GM19438 (cell line): ENCODE measurements around the gene FNBP1L.
"Not testable (repeated sequence)": the region's sequence is repeated elsewhere in the genome, so short reads cannot be mapped to it uniquely, and the experiment has no call there.

Source experiments
- ATAC-seq: cut with Tn5 transposase; IDR thresholded peaks from one replicate; pipeline ENCODE4 v1.9.1; 2021; ENCODE audit warnings: low read depth; ENCODE audit not compliant: unreplicated experiment

Gene FNBP1L

DNA sequence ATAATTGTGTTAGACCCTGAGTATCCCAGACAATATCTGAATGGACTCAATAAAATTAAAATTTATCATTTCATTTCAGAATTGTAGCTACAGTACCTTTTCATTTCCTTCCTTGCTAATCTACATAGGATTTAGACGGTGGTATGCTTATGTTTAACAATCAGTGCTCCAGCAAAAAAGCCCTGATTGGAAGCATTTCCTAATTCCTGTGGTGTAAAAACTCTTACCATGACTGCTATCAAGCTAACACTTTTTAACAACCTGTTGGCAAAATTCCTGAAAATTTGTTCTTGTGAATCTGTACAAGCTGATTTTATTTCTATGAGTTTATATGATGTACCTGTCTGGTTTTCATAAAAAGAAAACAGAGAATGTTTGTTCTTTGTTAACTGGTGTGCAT is 5.2 kb upstream of the FNBP1L start:
- ATAC-seq: no peak

DNA sequence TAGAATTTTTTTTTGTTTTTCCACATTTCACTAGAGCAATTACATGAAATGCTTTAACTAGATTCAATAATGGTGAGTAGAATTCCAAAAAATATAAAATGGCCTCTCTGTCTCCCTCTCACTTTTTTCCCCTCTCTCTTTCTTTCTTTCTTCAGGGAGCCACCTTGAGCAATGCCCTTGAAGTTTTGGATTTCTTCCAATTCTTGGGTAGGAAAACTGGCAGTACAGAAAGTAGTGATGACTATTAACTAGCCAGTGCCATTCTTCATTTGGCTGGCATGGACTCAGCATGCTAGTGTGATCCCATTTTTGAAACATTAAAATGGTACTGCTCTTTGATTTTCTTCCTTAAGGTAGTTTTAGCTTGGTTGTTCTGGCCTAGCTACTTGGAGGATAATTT is 4.5 kb upstream of the FNBP1L start:
- ATAC-seq: no peak

DNA sequence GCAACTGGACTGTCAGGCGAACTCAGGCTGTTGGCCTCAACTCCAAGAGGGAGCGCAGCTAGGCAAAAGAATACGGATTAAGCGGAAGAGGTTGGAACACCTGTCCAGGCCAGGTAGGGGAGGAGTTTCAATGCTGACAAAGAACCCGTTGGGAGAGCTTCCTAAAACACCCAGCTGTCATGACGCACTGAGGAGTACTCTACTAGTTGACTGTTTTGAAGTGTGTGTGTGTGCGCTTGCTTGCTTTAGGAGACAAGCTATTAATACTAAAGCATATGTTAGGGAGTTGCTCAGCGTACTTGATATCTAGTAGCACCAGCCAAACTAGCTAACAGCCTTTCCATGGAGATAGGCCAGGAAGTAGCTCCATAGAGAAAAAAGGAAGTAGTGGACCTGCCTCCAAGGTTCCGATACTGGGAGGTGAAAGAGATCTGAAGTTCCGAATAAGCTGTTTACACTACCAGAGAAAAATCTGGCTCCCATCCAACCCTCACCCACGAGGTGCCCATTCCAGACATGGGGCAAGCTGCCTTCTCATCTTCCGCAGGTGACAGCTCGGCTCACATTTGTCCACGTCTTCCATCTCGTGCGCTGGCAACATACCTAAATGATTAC is 974 bp upstream of the FNBP1L start:
- no peak for ATAC-seq

DNA sequence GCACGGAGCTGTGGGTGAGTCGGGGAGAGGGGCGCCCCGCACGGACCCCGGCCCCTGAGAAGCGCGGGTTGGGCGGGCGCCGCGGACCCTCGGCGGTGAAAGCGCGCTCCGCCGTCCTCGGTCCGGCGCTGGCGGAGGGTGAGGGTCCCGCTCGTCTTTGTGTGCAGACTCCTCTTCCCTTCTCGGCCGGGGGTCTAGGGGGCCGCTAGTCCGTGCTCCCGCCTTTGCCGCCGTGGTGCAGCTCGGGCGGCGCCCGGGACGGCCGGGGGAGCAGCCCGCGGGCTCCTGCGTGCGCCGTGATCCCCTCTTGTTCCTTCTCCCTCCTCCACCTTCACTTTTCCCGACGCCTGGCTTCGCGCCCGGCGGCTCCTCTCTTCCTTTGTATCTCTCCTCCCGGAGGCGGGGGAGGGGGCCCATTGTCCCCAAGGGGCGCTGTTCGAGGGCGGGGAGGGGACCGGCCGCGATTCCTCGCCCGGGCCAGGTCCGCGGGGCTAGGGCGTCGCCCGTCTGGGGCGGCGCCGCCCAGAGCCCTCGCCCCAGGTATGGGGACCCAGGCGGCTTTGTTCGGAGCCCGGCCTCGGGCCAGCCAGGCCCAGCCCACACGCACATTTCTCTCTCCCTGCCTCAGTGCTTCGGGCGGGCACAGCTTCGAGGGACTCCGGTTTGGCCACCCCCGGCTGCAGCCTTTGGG is 519 bp downstream of the FNBP1L start:
- ATAC-seq: no peak

DNA sequence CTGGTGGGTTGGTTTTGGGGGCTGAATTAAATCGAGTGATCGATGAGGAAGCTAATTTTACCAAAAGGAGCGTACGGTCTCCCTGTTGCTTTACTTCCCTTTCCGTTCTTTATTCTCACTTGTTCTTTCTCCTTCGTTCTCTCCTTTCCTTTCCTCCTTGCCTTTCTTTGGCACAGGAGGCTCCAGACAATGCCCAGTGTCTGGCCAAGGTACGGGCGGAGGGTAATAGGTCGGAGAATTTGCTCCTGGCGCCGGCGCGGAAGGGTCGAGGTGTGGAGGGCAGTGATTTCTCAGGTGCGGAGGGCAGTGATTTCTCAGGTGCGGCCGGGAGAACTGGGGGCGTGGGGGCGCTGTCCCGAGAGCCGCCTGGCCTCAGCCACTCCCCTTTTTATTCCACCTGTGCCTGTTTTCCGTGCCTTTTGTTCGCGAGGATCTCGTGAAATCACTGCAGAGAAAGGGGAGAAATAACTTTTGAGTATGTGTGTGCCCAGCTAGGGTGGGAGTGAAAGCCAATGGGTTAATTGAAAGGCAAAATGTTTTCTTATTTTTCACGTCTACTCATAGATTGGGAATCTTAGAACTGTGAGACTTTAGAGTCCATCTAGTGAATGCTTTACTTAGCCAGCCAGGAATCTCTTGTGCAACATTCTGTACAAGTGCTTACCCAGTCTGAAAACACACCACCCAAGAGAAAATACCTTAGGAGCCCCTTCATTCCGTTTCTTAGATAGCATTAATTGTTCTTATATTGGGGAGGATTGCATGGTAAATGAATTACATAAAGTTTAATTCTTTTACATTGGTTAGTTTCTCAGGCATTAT is 1.3 kb downstream of the FNBP1L start:
- ATAC-seq: no peak

DNA sequence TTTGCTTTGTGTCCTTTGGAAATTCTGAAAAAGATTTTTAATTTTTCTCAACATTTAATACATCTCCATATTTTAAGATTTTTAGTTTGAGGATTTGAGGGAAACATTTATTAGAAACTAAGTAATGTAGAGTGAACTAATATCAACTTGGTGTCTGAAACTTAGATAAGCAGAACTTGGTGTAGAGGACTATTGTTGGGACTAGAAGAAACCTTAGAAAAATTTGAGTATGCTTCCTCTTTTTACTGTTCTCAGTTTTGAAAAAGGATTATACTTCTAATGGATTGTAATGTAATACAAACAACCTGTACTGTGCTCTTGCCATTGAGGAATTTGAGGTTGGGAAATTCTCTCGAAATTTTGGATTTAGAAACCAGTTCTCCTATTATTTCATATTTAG is 2.4 kb downstream of the FNBP1L start:
- ATAC-seq: no peak

DNA sequence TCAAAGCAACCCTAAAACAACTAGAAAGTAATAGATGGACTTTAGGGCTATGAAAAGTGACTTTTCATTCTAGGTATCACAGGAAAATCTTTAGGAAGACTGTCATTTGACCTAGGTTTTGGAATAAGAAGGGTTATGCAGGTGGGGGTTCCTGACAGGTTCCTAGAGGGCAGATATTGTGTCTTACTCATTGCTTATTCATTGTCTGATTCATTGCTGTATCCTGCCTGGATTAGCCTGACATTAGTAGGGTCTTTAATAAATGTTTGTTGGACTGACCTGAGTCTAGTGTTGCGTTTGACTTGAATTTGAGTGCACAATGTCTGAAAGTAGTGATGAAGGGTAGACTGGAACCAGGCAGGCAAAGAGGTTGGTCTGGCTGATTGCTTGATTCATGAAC is 6.0 kb downstream of the FNBP1L start:
- ATAC-seq: no peak

DNA sequence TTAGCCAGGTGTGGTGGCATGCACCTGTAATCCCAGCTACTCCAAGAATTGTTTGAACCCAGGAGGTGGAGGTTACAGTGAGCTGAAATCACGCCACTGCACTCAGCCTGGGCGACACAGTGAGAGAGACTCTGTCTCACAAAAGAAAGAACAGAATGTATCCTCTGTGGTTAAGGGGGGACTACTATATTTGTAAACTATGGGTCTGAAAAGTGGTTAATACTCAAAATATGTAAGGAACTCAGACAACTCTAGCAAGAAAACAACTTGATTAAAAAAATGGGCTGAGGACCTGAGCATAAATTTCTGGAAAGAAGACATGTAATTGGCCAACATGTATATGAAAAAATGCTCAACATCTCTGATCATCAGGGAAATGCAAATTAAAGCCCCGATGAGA is 11.2 kb downstream of the FNBP1L start:
- ATAC-seq: no peak

DNA sequence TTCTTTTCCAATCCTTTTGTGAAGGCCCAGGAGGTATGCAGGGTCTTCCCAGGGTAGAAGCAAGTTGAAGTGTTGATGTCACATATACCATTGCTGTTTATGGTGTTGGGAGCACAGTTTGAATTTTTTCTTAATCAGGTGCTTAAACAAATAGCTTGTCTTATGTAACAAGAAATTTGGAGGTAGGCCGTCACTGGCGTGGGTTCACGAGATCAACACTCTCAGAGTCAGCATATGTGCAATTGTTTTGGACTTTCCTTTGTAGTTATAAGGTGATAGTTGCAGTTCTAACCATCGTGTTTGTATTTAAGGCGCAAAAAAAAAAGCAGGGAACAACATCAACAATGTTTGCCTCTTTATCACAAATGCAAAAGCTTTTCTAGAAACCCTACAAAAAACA is 13.3 kb downstream of the FNBP1L start:
- no peak for ATAC-seq

DNA sequence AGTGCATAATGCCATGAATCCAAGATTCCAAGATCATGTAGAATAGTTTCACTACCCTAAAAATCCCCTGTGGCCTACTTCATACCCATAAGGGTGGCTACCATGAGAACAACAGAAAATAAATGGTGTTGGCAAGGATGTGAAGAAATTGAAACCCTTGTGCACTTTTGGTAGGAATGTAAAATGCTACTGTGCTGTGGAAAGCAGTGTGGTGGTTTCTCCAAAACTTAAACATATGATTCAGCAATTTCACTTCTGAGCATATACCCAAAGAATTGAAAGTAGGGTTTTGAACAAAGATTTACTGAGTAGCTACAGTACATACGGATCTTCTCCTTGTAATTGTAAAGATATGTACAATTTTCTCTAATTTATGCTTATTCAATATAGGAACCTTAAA is 16.0 kb downstream of the FNBP1L start:
- no peak for ATAC-seq

DNA sequence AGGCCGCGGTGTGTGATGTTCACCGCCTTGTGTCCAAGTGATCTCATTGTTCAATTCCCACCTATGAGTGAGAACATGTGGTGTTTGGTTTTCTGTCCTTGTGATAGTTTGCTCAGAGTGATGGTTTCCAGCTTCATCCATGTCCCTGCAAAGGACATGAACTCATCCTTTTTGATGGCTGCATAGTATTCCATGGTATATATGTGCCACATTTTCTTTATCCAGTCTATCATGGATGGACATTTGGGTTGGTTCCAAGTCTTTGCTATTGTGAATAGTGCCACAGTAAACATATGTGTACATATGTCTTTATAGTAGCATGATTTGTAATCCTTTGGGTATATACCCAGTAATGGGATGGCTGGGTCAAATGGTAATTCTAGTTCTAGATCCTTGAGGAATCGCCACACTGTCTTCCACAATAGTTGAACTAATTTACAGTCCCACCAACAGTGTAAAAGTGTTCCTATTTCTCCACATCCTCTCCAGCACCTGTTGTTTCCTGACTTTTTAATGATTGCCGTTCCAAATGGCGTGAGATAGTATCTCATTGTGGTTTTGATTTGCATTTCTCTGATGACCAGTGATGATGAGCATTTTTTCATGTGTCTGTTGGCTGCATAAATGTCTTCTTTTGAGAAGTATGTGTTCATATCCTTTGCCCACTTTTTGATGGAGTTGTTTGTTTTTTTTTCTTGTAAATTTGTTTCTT is 17.6 kb downstream of the FNBP1L start:
- not testable (repeated sequence) for ATAC-seq

DNA sequence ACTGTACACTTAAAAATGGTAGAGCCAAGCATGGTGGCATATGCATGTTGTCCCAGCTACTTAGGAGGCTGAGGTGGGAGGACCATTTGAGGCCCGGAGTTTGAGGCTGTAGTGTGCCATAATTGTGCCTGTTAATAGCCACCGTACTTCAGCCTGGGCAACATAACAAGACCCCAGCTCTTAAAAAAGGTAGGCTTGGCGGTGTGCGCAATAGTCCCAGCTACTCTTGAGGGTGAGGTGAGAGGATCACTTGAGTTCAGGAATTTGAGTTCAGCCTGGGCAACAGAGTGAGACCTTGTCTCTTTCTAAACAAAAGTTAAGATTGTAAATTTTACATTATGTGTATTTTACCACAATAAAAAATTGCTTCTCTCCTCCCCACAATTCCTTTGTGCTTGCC is 19.7 kb downstream of the FNBP1L start:
- ATAC-seq: no peak

DNA sequence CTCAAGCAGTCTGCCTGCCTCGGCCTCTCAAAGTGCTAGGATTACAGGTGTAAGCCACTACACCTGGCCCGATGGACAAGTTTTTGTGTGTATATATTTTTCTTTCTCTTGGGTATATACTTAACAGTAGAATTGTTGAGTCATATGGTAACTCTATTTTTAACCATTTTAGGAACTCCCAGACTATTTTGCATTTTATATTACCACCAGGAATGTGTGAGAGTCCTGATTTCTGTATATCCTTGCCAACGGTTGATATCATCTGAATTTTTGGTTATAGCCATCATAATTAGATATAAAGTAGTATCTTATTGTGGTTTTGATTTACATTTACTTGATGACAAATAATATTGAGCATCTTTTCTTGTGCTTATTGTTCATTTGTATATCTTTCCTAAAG is 20.7 kb downstream of the FNBP1L start:
- ATAC-seq: no peak

DNA sequence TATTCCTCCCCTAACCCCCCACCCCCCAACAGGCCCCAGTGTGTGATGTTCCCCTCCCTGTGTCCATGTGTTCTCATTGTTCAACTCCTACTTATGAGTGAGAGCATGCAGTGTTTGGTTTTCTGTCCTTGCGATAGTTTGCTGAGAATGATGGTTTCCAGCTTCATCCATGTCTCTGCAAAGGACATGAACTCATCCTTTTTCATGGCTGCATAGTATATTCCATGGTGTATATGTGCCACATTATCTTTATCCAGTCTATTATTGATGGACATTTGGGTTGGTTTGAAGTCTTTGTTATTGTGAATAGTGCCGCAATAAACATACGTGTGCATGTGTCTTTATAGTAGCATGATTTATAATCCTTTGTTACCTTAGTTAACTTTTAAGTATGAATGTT is 21.3 kb downstream of the FNBP1L start:
- not testable (repeated sequence) for ATAC-seq

DNA sequence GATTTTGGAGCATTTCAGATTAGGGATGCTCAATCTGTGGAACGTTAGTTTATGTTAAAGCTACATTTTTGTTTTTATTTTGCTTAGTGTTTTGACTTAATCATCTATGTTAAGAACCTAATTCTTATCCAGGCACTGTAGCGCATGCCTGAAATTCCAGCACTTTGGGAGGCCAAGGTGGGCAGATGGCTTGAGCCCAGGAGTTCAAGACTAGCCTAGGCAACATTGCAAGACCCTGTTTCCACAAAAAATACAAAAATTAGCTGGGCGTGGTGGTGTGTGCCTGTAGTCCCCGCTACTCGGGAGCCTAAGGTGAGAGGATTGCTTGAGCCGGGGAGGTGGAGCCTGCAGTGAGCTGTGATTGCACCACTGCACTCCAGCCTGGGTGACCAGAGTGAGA is 23.4 kb downstream of the FNBP1L start:
- no peak for ATAC-seq

DNA sequence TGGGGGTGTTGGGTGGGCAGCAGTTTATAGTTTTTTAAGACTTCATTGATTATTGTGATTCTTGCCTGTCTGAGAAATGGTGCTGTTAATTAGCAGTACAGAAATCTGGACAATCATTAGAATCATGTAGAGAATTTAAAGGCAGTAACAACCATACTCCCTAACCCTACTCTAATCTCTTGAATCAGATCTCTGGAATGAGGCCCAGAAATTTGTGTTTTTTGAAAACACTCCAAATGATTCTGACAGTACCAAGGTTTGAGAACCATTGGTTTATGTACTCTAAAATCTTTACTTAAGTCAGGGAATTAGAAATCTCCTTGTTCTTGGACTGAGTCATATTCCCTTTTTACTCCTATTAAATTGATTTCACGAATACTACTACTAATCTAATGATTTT is 24.0 kb downstream of the FNBP1L start:
- no peak for ATAC-seq

DNA sequence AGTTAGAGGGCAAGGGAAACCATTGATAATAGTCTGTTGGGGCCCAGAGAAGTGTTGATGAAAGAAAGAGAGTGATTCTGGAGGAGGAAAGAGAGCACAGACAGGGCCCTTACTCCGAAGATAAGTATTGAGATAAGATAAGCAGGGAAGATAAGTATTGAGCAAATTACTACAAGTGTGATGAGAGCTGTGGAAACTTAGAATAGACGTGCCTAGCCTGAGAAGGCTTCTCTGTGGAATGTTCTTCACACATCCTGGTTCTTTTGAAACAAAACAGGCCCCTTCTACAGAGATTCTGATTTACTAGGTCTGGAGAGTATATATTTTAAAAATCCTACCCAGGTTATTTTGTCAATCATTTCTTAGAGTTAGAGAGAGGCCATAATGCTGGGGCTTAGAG is 26.4 kb downstream of the FNBP1L start:
- ATAC-seq: no peak

DNA sequence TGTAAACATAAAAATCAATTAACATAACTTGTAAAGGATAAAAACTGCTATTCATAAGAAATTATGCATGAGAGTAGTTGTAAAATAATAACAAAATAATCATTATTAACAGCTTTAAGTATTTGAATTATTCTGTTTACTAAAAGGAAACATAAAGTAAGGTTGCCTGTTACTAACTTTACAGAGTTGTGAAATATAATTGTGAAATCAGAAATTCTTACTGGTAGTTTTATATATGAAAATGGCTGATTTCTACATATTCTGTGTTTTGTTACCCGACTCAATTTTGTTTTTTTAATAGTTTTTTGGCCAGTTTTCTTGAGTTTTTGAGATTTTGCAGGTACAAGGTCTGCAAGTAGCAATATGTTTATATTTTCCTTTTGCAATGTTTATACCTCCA is 27.8 kb downstream of the FNBP1L start:
- ATAC-seq: no peak

DNA sequence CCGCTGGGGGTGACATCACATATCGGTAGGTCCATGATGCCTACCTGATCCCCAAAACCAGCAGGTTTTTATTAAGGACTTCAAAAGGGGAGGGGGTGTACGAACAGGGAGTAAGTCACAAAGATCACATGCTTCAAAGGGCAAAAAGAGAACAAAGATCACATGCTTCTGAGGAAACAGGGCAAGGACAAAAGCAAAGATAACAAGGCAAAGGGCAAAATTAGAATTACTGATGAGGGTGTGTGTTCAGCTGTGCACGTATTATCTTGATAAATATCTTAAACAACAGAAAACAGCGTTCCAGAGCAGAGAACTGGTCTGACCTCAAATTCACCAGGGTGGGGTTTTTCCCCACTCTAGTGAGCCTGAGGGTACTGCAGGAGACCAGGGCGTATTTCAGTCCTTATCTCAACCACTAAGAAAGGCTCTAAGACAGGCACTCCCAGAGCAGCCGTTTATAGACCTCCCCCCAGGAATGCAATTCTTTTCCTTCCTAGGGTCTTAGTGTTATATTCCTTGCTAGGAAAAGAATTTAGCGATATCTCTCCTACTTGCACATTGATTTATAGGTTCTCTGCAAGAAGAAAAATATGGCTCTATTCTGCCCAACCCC is 31.3 kb downstream of the FNBP1L start:
- not testable (repeated sequence) for ATAC-seq

DNA sequence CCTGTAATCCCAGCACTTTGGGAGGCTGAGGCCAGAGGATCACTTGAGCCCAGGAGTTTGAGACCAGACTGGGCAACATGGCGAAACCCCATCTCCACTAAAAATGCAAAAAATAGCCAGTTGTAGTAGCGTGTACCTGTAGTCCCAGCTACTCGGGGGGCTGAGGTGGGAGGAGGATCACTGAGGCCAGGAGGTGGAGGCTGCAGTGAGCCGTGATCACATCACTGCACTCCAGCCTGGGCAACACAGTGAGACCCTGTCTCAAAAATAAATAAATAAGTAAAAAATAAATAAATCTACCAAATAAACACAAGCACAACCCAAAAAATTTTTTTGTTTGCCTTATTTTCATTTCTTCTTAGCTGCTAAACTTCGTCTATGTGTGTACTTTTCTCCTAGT is 34.0 kb downstream of the FNBP1L start:
- ATAC-seq: not testable (repeated sequence)

DNA sequence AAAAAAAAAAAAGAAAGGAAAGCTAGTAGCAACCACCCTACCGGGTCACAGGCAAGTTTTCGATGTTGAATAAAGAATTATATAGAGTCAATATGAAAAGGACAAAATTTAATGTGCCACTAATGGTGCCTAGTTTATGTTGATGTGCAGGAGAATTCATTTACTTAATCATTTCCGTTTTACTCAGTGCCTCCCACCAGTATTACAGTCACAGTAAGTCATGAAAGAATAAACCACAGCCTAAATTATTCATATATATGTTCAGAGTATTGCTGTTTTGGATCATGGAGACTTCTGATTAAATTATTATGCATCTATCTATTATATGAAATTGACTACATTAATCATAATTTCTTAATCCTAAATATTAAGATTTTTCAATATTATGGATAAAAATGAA is 35.3 kb downstream of the FNBP1L start:
- ATAC-seq: no peak
